HG03442 (cell line): ENCODE data around the gene SHISAL1.

Experiments used
- ATAC-seq: cut with Tn5 transposase; IDR thresholded peaks from one replicate; pipeline ENCODE4 v1.9.1; 2021; ENCODE audit warnings: mild to moderate bottlenecking, moderate library complexity; ENCODE audit not compliant: unreplicated experiment

Gene SHISAL1

DNA sequence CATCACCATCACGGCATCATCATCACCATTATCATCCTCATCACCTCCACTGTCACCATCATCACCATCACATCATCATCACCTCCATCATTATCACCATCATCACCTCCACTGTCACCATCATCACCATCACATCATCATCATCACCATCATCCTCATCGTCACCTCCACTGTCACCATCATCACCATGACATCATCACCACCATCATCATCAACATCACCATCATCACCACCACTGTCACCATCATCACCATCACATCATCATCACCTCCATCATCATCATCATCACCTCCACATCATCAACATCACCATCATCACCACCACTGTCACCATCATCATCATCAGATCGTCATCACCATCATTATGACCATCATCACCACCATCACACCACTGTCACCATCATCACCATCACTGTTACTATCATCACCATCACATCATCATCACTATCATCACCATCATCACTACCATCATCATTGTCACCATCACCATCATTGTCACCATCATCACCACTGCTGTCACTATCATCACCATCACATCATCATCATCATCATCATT lies 99.2 kb downstream of the SHISAL1 start:
- ATAC-seq: no peak

GRCh38 chr22:44212936-44213335 lies 99.8 kb downstream of the SHISAL1 start:
- no peak for ATAC-seq

GRCh38 chr22:44211946-44212930 lies 100.5 kb downstream of the SHISAL1 start:
- ATAC-seq: no peak

DNA sequence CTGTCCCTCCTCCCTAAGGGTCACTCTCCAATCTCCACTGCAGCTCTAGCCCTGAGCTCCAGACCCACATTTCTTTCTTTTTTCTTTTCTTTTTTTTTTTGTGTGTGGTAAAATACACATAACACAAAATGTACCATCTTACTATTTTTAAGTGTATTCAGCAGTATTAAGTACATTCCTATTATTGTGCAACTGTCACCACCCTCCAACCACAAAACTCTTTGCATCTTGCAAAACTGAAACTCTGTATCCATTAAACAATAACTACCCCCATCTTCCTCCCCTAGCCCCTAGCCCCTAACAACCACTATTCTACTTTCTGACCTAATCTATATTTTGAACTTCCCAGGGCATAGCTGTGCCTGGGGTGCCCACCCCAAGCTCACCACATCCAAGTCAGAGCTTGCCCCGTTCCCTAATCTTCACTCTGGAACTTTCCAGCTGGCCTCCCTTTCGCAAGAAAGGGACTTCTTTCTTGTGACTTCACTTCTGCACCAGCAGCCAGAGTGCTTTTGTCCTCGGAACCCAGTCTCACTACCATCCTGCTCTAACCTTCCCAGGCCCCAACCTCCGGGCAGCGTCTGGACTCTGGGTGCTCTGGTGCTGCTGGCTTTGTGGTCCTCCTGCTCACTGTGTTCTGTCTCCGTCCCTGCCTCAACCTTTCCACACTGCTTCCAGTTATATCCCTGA lies 101.3 kb downstream of the SHISAL1 start:
- ATAC-seq: no peak

GRCh38 chr22:44210722-44211121 lies 102.0 kb downstream of the SHISAL1 start:
- ATAC-seq: no peak

DNA sequence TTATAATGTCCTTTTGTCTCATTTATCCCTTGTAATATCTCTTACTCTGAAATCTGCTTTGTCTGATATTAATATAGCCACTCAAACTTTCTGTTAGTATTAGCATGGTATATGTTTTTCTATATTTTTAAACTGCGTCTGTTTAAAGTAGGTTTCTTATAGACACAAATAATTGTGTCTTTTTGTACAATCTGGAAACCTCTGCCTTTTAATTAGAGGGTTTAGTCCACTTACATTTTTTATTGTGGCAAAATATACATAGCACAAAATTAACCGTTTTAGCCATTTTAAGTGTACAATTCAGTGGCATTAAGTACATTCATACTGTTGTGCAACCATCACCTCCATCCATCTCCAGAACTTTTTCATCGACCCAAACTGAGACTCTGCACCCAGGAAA lies 103.4 kb downstream of the SHISAL1 start:
- no peak for ATAC-seq

GRCh38 chr22:44207981-44208317 lies 104.8 kb downstream of the SHISAL1 start:
- no peak for ATAC-seq

GRCh38 chr22:44207173-44207980 lies 105.4 kb downstream of the SHISAL1 start:
- no peak for ATAC-seq

- no peak for ATAC-seq
Measured at GRCh38 chr22:44206696-44207095, 106.1 kb downstream of the SHISAL1 start.

- no peak for ATAC-seq
Measured at GRCh38 chr22:44206330-44206645, 106.5 kb downstream of the SHISAL1 start.

DNA sequence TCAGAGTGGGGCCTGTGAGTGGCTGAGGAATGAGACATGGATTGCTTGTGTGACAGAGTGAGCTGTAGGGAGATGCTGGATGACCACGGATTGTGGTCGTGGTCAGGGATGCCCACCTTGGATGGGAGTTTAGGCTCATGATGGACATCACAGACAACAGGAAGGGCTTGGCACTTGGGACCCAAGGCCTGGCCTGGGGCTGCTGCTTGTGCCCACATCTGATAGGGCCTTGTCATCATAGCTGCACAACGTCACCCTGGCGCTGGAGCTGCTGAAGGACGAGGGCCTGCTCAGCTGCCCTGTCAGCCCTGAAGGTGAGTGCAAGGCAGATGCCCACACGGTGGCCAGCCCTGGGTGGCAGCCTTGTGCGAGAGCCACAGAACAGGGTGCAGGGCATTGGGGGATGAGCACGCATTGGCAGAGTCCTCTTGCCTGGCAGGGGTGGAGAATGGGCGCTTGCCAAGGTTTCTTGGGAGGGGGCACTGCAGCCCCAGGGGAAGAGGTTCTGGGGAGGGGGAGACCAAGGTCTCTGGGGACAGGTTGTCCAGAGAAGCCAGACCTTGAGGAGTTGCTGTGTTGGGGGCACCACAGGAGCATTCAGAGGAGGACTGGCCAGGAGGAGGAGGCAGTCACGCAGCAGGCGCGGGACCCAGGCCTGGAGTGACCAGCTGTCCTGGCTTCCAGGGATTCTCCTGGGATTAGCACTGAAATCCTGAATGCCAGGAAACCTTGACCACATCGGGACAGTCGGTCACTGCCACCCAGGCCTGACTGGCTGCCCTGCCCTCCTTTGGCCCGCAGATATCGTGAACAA lies 107.0 kb downstream of the SHISAL1 start:
- ATAC-seq: no peak

DNA sequence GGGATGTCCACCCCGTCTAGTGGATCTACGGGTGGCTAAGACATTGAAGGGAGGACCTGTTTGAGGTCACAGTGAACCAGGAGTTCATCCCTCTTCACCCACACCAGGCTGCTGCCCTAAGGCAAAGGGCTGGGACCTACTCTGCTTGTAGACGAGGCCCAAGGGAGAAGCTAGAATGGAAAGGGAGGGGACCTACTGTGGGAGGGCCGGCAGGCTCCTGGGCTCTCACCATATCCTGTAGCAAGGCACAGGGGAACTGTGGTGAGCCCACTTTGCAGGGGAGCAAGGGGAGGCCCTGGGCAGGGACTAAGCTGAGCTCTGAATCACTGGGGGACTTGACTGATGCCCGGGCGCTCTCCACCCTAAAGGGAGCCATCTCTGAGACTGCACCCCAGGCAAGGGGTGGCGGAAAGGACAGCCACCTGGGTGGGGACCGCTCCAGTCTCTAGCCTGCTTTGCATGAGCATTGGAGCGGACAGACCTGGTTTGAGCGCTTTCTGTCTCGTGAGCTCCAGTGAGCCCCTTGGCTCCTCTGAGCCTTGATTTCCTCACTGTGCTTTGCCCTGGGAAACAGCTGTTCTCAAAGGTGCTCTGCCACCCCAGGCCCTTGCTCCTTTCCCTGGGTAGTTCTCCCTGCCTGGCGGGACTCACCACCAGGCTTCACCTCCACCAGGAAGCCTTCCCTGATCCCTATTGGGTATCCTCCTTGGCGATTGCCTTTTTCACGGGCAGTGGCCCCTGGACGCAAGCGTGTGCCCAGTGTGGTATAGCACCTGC lies 107.8 kb downstream of the SHISAL1 start:
- no peak for ATAC-seq

- ATAC-seq: no peak
Measured at GRCh38 chr22:44203203-44203602, 109.5 kb downstream of the SHISAL1 start.

DNA sequence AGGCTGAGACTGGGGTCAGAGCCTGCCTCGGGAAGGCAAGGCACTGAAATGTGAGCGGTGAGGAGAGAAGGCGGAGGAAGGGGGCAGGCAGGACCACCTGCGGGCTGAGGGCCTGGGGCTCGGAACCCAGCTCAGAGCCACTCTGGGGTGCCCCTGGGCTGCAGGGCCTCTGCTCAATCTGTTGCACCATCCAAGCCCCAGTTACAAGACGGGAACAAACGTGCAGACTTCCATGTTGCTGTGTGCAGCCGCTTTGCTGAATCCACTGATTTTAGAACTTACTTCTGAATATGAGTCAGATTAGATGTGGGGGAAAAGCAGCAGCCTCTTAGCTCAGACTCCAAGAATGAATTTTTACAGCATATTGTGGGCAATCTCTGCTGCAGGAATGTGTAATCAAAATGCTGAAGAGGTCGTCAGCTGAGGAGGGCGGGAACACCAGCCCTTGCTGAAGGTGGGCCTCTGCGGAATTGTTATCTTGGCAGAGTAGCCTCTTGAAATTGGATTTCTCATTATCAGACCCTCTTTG lies 110.4 kb downstream of the SHISAL1 start:
- ATAC-seq: no peak

DNA sequence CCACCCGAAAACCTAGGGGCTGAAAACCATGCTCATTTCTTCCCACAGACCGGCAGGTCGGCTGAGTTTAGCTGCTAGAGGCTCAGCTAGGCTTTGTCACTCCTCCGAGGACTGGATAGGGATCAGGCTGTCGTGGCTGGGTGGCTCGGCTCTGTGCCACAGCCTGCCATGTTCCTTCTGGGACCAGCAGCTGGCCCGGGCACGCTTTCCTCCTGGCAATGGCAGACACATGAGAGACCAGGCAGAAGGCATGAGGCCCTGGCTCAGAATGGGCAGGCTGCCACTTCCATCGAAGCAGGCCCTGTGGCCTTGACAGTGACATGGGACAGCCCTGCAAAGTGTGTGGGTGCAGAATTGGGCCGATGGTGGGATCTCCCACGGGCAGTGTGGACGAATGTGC lies 111.1 kb downstream of the SHISAL1 start:
- no peak for ATAC-seq

DNA sequence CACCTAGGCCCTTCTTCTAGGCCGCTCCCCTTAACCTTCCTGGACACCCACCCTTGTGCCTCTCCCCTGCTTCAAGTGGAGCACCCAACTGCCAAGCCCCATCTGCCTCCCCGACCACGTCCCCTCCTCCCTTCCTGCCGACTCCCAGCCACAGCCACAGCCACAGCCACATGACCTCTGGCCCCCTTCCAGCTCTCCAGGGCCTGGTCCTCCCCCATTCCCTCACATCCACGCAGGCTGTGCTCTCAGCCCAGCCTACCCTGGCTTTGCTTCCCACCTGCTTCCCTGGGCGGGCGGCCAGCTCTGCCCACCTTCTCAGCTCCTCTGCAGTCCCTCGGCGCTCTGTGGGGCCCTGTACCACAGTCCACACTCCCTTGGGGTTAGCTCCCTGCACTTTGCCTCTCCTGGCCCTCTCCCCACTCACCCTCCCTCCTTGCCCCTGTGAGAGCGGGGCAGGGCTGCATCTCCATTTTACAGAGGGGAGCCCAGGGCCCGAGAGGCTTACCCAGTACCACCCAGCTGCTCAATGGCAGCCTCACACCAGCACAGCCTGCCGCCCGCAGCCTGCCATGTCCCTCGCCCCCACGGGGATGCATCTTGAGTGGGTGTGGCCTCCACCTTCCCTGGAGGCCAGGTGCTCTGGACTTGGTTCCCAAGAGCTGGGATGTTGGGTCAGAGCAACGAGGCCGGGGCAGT lies 111.7 kb downstream of the SHISAL1 start:
- no peak for ATAC-seq

DNA sequence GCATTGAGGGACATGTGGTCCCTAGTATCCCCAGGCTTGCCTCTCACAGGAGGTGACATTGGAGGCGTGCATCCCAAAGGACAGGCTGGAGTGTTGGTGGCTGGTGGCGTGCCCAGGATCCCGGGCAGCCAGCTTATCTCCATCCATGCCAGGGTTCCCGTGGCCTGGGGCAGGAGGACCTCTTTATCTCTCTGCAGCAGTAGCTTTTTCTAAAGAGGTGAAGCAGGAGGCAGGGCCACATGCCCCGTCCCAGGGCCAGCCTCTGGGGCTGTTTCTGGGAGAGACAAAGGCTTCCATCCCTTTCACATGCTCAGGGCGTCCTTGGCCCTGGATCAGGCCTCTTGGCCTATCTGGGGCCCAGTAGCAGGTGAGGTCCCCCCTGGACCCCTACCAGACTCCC lies 112.3 kb downstream of the SHISAL1 start:
- ATAC-seq: no peak

DNA sequence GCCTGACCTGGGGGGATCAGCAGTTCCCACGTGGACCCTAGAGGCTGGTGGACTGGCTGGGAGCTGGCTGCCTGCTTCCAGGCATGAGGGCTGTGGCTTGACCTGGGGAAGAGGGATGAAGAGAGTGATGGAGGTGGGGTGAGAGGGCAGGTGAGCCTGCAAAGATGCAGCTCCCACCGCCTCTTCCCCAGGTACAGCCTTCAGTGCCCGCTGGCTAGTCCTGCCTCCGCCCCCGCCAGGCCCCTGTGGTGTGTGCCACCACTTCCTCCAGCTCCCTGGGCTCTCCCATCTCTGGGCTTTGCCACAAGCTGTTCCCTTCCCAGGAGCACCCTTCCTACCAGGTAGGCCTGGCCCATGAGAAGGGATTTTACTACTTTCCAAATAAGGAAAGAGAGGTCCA lies 112.9 kb downstream of the SHISAL1 start:
- ATAC-seq: no peak

DNA sequence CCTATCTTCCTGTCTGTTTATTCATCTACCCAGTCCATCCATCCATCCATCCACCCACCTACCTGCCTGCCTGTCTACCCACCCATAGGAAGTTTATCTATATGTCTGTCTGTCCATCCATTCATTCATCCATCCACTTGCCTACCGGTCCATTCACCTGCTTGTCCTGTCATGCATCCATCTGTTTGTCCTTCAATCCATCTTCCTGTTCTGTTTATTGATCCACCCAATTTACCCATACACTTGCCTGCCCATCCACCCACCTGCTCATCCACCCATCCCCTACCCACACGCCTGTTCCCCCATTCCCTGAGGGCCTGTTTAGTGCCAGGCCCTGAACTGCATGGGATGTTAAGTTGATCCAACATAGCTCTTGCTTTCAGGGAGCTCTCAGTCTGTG lies 113.6 kb downstream of the SHISAL1 start:
- ATAC-seq: no peak
